Liver (tissue), 9 donors: ENCODE results near the gene PHKG1. TPM values are rescaled to one million over a fixed set of nuclear protein-coding genes. Genes with fewer than 3 reads are reported as not detected.

Experiments
- DNase-seq: peaks from one replicate; pipeline ENCODE4 v3.0.0-alpha.2; 2017; ENCODE audit warnings: low spot score
- H3K27ac ChIP-seq, 2 donors: one replicate each; pipeline ENCODE4 v1.7.0; 2013; ENCODE audit warnings: inconsistent platforms in 2 of 2, low read length in 2 of 2, control low read depth in 1 of 2, low read depth in 1 of 2, mild to moderate bottlenecking in 1 of 2
- H3K27me3 ChIP-seq, 4 donors: one replicate each; pipeline versions ENCODE4 v1.6.1 to v1.7.0; 2013; ENCODE audit warnings: low read length in 3 of 4, inconsistent platforms in 1 of 4, mild to moderate bottlenecking in 1 of 4, moderate library complexity in 1 of 4; ENCODE audit not compliant: control insufficient read depth in 4 of 4, insufficient read depth in 4 of 4
- H3K36me3 ChIP-seq, 4 donors: one replicate each; pipeline versions ENCODE4 v1.6.1 to v1.7.0; 2013; ENCODE audit warnings: low read length in 3 of 4, mild to moderate bottlenecking in 3 of 4, low read depth in 1 of 4, moderate library complexity in 1 of 4; ENCODE audit not compliant: control insufficient read depth in 4 of 4, insufficient read depth in 3 of 4
- H3K4me1 ChIP-seq, 4 donors: one replicate each; pipeline versions ENCODE4 v1.6.1 to v1.7.0; 2013; ENCODE audit warnings: low read length in 3 of 4, mild to moderate bottlenecking in 3 of 4, moderate library complexity in 1 of 4; ENCODE audit not compliant: control insufficient read depth in 4 of 4, insufficient read depth in 4 of 4
- H3K4me3 ChIP-seq, 3 donors: one replicate each; pipeline versions ENCODE4 v1.6.1 to v1.7.0; 2013; ENCODE audit warnings: low read length in 3 of 3, control low read depth in 1 of 3, low read depth in 1 of 3, mild to moderate bottlenecking in 1 of 3
- H3K9ac ChIP-seq, 2 donors: one replicate each; pipeline ENCODE4 v1.7.0; 2013; ENCODE audit warnings: low read length in 2 of 2, mild to moderate bottlenecking in 2 of 2, moderate library complexity in 2 of 2, control low read depth in 1 of 2, low read depth in 1 of 2
- H3K9me3 ChIP-seq, 4 donors: one replicate each; pipeline versions ENCODE4 v1.6.1 to v1.7.0; 2013; ENCODE audit warnings: low read length in 3 of 4; ENCODE audit not compliant: control insufficient read depth in 4 of 4
- EGR1 ChIP-seq, 2 donors: IDR thresholded peaks; 2 replicates each; pipeline ENCODE4 v1.6.1; 2016 to 2018; ENCODE audit warnings: antibody characterized with exemption in 2 of 2, low read depth in 2 of 2
- FOXA1 ChIP-seq: IDR thresholded peaks from 2 replicates; pipeline ENCODE4 v1.6.1; 2016; ENCODE audit warnings: antibody characterized with exemption
- HNF4A ChIP-seq, 2 donors: conservative IDR thresholded peaks; 2 replicates each; pipeline ENCODE4 v1.6.1; 2016; ENCODE audit warnings: antibody characterized with exemption in 2 of 2, mild to moderate bottlenecking in 2 of 2
- HNF4G ChIP-seq: IDR thresholded peaks from 2 replicates; pipeline ENCODE4 v1.6.1; 2016; ENCODE audit warnings: antibody characterized with exemption
- JUND ChIP-seq, 2 donors: IDR thresholded peaks; 2 replicates each; pipeline ENCODE4 v1.6.1; 2016; ENCODE audit warnings: antibody characterized with exemption in 2 of 2
- NR2F2 ChIP-seq: IDR thresholded peaks from 2 replicates; pipeline ENCODE4 v1.6.1; 2016; ENCODE audit warnings: antibody characterized with exemption
- RAD21 ChIP-seq, 2 donors: IDR thresholded peaks; 2 replicates each; pipeline ENCODE4 v1.6.1; 2016; ENCODE audit warnings: antibody characterized with exemption in 2 of 2, mild to moderate bottlenecking in 2 of 2
- RXRA ChIP-seq, 2 donors: IDR thresholded peaks; 2 replicates each; pipeline ENCODE4 v1.6.1; 2017 to 2018; ENCODE audit warnings: antibody characterized with exemption in 2 of 2, mild to moderate bottlenecking in 1 of 2
- SP1 ChIP-seq: IDR thresholded peaks from 2 replicates; pipeline ENCODE4 v1.6.1; 2018; ENCODE audit warnings: antibody characterized with exemption, mild to moderate bottlenecking
- TAF1 ChIP-seq: conservative IDR thresholded peaks from 2 replicates; pipeline ENCODE4 v1.6.1; 2016; ENCODE audit warnings: antibody characterized with exemption, mild to moderate bottlenecking
- YY1 ChIP-seq: IDR thresholded peaks from 2 replicates; pipeline ENCODE4 v1.6.1; 2016; ENCODE audit warnings: antibody characterized with exemption, mild to moderate bottlenecking
- WGBS: extraction: QIAGEN DNeasy Blood & Tissue Kit; methylation state at CpG from one replicate; pipeline ENCODE4 v1.1.7; 2013; 5-methylcytosine and 5-hydroxymethylcytosine counted together
- polyA plus RNA-seq, 2 donors: library from polyadenylated mRNA; stranded (reverse) in 1 of 2; unstranded in 1 of 2; fragments of 200-250 nt in 1 of 2; fragments of >200 nt in 1 of 2; fragmentation: Nextera tagmentation in 1 of 2; extraction: Ambion mirVana in 1 of 2; gene quantifications; one replicate each; pipeline versions ENCODE4 v1.2.1 to v1.2.3, GENCODE V29; 2013 to 2015
- total RNA-seq, 2 donors: library from RNA; depleted of rRNA; stranded (reverse); fragments of >200 nt; gene quantifications; one replicate each; pipeline ENCODE4 v1.2.3, GENCODE V29; 2014
- TF ChIP-seq, protein P1 (sequence below): IDR thresholded peaks from 2 replicates; pipeline ENCODE4 v1.6.1; 2016; ENCODE audit warnings: antibody characterized with exemption
- TF ChIP-seq, protein P2 (sequence below): IDR thresholded peaks from 2 replicates; pipeline ENCODE4 v1.6.1; 2016; ENCODE audit warnings: antibody characterized with exemption, mild to moderate bottlenecking
- donor health status: healthy.
- donor health status: healthy.
- donor health status: healthy.
- donor health status: healthy.
- donor health status: healthy.

PHKG1 gene
- total and polyA plus RNA-seq, 4 donors: 0.18 to 1.0 (median 0.24) TPM

DNA sequence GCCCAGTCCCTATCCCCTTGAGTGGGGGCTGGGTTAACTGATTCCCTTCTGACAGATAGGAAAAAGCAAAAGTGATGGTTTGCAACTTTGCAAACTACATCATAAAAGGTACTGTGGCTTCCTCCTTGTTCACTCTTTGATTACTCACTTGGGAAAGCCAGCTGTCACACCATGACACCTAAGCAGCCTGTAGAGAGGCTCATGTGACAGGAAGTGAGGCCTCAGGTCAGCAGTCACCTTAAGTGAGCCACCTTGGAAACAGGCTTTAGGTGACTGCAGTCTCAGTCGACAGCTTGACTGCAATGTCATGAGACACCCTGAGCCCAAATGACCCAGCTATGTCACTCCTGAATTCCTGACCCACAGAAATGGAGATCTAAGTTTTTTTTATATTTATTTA is 17.9 kb upstream of the PHKG1 start:
- WGBS: 83% methylated on average over 1 of the region's 1 CpG
- H3K27me3 ChIP-seq: no peaks in the 10 kb centered on the region
- H3K4me3 ChIP-seq: no peak overlapping the region

DNA sequence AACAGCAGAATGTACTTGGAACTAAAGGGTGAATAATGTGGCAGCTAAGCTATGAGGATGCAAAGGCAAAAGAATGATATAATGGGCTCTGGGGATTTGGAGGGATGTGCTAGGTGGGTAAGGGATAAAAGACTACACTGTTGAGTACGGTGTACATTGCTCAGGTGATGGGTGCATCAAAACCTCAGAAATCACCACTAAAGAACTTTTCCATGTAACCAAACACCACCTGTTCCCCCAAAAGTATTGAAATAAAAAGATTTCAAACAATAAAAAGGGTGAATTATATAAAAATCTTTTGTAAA is 15.2 kb upstream of the PHKG1 start:
- 98% methylated on average over 1 of the region's 1 CpG for WGBS
- Histone ChIP-seq H3K4me1 (peaks cover 1 to 7% (median 5%) of the 10 kb centered on the region in 4 donors), H3K9ac (no peak overlapping the region), H3K4me3 (no peak overlapping the region), H3K9me3 (no peaks in the 10 kb centered on the region), H3K27me3 (no peaks in the 10 kb centered on the region), H3K36me3 (peaks cover 2 to 12% (median 9%) of the 10 kb centered on the region in 4 donors), H3K27ac (no peak overlapping the region)
- no peak for DNase-seq
- no peak for TF ChIP-seq EGR1 (IDR thresholded peaks at IDR 0.05; ENCODE audit: low read depth in 2 of 2)
- TF ChIP-seq, protein P1, sequence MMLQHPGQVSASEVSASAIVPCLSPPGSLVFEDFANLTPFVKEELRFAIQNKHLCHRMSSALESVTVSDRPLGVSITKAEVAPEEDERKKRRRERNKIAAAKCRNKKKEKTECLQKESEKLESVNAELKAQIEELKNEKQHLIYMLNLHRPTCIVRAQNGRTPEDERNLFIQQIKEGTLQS: no peak
- TF ChIP-seq, protein P2, sequence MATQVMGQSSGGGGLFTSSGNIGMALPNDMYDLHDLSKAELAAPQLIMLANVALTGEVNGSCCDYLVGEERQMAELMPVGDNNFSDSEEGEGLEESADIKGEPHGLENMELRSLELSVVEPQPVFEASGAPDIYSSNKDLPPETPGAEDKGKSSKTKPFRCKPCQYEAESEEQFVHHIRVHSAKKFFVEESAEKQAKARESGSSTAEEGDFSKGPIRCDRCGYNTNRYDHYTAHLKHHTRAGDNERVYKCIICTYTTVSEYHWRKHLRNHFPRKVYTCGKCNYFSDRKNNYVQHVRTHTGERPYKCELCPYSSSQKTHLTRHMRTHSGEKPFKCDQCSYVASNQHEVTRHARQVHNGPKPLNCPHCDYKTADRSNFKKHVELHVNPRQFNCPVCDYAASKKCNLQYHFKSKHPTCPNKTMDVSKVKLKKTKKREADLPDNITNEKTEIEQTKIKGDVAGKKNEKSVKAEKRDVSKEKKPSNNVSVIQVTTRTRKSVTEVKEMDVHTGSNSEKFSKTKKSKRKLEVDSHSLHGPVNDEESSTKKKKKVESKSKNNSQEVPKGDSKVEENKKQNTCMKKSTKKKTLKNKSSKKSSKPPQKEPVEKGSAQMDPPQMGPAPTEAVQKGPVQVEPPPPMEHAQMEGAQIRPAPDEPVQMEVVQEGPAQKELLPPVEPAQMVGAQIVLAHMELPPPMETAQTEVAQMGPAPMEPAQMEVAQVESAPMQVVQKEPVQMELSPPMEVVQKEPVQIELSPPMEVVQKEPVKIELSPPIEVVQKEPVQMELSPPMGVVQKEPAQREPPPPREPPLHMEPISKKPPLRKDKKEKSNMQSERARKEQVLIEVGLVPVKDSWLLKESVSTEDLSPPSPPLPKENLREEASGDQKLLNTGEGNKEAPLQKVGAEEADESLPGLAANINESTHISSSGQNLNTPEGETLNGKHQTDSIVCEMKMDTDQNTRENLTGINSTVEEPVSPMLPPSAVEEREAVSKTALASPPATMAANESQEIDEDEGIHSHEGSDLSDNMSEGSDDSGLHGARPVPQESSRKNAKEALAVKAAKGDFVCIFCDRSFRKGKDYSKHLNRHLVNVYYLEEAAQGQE: no peak
- TF ChIP-seq HNF4A (conservative IDR thresholded peaks at IDR 0.05): no peak
- no peak for TF ChIP-seq HNF4G
- no peak for TF ChIP-seq YY1
- TF ChIP-seq RXRA (IDR thresholded peaks at IDR 0.05): no peak
- TF ChIP-seq FOXA1: no peak
- no peak for TF ChIP-seq RAD21 (IDR thresholded peaks at IDR 0.05)
- TF ChIP-seq NR2F2: no peak
- no peak for TF ChIP-seq TAF1
- no peak for TF ChIP-seq JUND (IDR thresholded peaks at IDR 0.05)
- no peak for TF ChIP-seq SP1

More for the DNA sequence above, 17.9 kb upstream of the PHKG1 start:
- H3K9me3 ChIP-seq: no peaks in the 10 kb centered on the region
- H3K4me1 ChIP-seq: peaks cover 0 to under 1% (median 0%) of the 10 kb centered on the region in 4 donors
- no peak overlapping the region for H3K9ac ChIP-seq
- TF ChIP-seq YY1: no peak
- TF ChIP-seq, protein P2: no peak
- TF ChIP-seq JUND (IDR thresholded peaks at IDR 0.05): no peak
- H3K36me3 ChIP-seq: no peaks in the 10 kb centered on the region
- no peak for DNase-seq
- H3K27ac ChIP-seq: no peak overlapping the region
